Fibroblast of the aortic adventitia (primary cell): ENCODE results near the gene JPH4. TPM values are rescaled to one million over a fixed set of nuclear protein-coding genes. Genes with fewer than 3 reads are reported as not detected.

Experiments
- DNase-seq: peaks from one replicate; pipeline ENCODE4 v3.0.0-alpha.2; 2010; ENCODE audit warnings: low read depth
- H3K4me3 ChIP-seq: 2 replicates; pipeline ENCODE4 v1.5.1; 2011; ENCODE audit warnings: low read depth, mild to moderate bottlenecking, control low read depth, low read length, moderate library complexity
- total RNA-seq: library from RNA; depleted of rRNA; stranded (reverse); fragments of >200 nt; gene quantifications from 2 replicates; pipeline ENCODE4 v1.2.3, GENCODE V29; 2012; ENCODE audit warnings: low replicate concordance
- TF ChIP-seq, protein P1 (sequence below): IDR thresholded peaks from 2 replicates; pipeline ENCODE4 v1.5.1; 2011; ENCODE audit warnings: mild to moderate bottlenecking, low read length, control low read depth, inconsistent platforms; ENCODE audit not compliant: insufficient read depth

The JPH4 gene
- not detected in 2 replicates for total RNA-seq

DNA sequence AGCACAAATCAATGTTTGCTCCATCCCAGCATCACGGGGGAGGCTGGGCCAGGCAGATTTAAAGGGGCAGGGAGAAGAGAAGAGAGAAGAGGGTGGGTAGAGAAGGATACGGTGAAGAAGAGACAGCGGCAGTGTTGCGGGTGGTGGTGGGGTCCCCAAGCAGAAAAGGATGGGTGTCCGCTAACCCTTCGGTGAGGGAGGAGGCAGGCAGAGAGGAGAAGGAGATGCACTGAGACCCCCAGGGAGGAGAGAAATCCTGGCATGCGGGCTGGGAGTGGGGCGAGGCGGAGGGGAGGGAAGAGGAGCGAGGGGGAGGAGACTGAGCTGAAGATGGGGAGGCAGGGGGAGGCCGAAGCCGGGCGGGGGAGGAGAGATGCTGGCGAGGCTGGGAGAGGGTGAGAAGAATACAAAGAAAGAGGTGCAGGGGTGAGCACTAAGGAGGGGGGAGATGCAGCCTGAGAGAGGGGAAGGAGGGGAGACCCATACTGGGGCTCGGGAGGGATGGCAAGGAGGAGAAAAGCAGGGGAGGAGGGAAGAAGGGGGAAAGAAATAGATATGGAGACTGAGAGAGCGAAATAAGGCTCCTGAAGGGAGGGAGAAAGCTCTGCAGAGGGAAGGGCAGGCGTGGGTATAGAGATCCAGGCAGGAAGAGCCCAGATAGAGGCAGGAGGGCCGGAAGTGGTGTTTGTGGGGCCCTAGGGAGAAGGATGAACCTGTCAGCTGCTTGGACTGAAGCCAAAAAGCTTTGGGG, at the start of gene JPH4:
JPH4 (minus strand) TSS at position 231 of the 751 bp plus-strand sequence. CDS start 1,337 bp downstream, outside the sequence.
- TF ChIP-seq, protein P1, sequence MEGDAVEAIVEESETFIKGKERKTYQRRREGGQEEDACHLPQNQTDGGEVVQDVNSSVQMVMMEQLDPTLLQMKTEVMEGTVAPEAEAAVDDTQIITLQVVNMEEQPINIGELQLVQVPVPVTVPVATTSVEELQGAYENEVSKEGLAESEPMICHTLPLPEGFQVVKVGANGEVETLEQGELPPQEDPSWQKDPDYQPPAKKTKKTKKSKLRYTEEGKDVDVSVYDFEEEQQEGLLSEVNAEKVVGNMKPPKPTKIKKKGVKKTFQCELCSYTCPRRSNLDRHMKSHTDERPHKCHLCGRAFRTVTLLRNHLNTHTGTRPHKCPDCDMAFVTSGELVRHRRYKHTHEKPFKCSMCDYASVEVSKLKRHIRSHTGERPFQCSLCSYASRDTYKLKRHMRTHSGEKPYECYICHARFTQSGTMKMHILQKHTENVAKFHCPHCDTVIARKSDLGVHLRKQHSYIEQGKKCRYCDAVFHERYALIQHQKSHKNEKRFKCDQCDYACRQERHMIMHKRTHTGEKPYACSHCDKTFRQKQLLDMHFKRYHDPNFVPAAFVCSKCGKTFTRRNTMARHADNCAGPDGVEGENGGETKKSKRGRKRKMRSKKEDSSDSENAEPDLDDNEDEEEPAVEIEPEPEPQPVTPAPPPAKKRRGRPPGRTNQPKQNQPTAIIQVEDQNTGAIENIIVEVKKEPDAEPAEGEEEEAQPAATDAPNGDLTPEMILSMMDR: no peak
- H3K4me3 ChIP-seq: no peak within 1 kb of the TSS
- DNase-seq: no peak

DNA sequence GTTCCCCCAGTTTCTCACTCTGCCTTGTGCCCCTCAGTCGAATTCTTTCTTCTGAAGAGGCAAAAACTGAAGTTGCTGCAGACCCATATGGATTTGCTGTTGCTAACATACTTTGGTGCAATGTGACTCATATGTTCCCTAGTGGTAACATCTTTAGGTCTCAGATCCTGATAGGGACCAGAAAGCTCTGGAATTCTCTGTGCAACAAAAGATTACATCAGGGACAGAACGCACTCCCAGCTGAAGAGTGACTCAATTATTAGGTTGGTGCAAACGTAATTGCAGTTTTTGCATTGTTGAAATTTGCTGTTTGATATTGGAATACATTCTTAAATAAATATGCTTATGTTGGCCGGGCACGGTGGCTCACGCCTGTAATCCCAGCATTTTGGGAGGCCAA, 49.4 kb upstream of the JPH4 start:
- no peak overlapping the region for H3K4me3 ChIP-seq
- no peak for DNase-seq
- TF ChIP-seq, protein P1: no peak

DNA sequence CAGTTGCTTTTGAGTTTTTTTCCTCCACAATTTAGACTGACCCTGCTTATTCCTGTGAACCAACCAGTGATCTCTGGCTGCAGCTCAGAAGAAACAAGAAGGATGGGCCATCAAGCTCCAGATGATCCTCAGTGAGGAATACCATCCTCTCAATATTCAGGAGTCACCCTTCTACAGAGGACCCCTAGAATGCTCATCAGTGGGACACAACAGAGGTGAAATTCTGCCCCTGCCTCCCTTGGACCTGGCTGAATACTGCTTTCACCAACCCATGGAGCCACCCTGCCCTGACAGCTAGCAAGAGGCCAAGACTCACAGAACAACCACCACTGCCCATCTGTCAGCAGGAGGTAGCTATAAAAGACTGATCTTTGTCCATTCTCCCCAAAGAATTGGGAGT, 48.4 kb upstream of the JPH4 start:
- TF ChIP-seq, protein P1: no peak
- no peak for DNase-seq
- H3K4me3 ChIP-seq: no peak overlapping the region

DNA sequence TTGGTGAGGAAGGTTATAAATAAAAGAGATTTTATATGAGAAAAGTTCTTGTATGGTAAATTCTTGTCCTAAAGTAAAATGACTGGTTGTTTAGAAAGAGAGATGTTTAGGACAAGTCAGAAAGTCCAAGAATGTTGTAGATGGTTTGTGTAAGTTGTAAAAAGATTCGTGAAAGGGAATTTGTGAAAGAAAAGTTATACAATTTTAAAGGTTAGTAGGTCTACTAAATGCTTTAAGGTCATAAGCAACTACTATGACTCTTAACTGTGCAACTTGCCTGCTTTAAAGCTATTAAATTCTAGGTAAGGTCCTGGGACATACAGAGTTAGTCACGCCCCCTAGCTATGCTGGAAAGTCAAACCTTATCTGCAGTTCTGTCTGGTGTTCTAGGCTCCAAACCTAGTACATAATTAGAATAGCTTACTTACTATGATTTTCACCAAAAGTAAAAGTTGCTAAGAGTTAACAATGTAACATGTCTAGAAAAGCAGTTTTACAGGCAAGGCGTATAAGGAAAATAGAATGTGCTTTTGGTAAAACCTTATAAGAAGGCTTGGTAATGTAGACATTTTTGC, 46.3 kb upstream of the JPH4 start:
- TF ChIP-seq, protein P1: no peak
- H3K4me3 ChIP-seq: no peak overlapping the region
- DNase-seq: no peak

DNA sequence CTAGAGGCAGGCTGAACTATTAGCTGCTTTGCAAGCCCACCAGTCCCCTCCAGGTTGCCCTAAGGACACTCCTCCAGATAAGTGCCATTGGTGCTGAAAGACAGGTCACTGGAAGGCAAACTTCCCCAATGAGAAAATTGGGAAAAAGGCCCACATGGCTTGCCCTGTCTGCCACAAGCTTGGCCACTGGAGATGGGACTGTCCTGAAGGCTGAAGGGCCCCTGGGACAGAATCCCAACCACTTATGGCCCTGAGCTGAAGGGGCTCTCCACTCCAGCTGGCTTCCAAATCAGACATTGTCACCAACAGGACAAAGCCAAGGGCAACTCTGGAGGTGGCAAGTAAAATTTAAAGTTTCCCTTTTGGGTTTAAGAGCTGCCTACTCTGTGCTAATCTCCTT, 45.4 kb upstream of the JPH4 start:
- TF ChIP-seq, protein P1: no peak
- no peak overlapping the region for H3K4me3 ChIP-seq
- no peak for DNase-seq

DNA sequence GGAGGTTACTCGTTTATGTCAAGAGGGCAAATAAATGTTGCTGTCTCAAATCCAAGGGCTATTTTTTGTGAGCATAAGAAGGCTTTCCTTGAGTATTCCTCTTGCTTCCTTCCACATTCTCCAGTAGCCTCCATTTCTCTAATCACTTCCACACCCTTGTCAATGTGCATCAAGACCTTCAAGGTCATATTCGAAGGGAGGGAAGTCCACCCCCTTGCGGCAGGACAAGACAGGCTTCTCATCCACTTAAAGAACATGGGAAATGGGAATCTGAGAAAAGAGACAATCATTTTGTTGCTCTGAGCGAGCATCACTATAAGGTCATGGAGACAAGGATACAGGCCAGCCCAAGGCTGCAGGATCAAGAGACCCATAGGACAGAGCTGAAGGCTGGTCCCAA, 44.4 kb upstream of the JPH4 start:
- DNase-seq: no peak
- TF ChIP-seq, protein P1: no peak

More for the DNA sequence above, 44.4 kb upstream of the JPH4 start:
- H3K4me3 ChIP-seq: no peak overlapping the region
